A549 treated with AZD2906 at 1 μM for 4 hours (cell line): ENCODE measurements around the gene CDR2. TPM values are rescaled to one million over a fixed set of nuclear protein-coding genes. Genes with fewer than 3 reads are reported as not detected.

ENCODE experiments used
- total RNA-seq: library from RNA; stranded (reverse); fragments of 200-300 nt; extraction: Qiagen RNA extraction; gene quantifications from 5 replicates; pipeline ENCODE4 v1.2.3, GENCODE V29; 2022

CDR2 gene
- 34.3 to 43.6 TPM (median 39.6 TPM) in 5 replicates for total RNA-seq

GRCh38 chr16:22374311-22375116, at the start of gene CDR2:
Gene CDR2, minus strand, starts transcription at chr16:22374619. Its CDS starts 310 bp downstream, at chr16:22374309.

DNA sequence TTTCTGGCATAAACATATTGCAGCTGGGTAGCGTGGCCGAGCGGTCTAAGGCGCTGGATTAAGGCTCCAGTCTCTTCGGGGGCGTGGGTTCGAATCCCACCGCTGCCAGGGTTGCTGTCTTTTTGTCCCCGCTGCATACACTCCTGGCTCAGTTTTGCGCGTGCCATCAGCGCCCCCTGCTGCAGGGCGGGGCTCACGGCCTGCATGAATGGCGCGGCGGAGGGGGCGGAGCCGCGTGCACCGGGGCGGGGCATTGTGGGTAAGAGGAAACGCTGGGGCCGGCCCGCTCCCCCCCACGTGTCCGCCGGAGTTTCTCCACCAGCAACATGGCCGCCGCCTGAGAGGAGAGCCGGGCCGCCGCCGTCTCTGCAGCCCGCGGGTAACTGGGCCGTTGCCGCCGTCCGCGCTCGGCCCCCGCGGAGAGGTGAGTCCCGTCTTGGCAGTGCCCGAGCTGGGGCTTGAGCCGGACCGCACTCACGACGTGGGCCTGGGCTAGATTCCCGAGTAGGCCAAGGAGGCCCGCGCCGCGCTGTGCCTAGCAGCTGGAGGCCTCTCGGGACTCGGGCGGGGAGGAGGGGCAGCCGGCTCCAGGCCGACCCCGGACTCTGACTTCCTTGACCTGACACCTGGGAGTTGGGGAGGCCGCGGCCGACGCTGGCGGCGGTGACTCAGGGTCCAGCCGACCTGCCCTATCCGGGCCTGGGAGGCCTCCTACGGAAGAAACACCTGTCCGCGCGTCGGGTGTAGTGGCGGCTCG, 77.1 kb downstream of the CDR2 start, which contains the start of gene POLR3E:
Gene POLR3E, plus strand, starts transcription at position 296 of the 757 bp plus-strand sequence. CDS start 5,560 bp downstream, outside the sequence.

Other genes with a start within 250 kb of the CDR2 start
- gene SDR42E2, start 212.1 kb downstream of the CDR2 start, total RNA-seq: not detected in 5 replicates
- 13.2 to 16.3 TPM (median 15.8 TPM) in 5 replicates for gene EEF2K, start 168.3 kb downstream of the CDR2 start, total RNA-seq
- 29.3 to 36.4 TPM (median 32.0 TPM) in 5 replicates for gene POLR3E, start 77.2 kb downstream of the CDR2 start, total RNA-seq
- gene NPIPB5, start 136.3 kb upstream of the CDR2 start, total RNA-seq: 22.8 to 33.9 TPM (median 25.5 TPM) in 5 replicates